NCI-H187 (cell line): ENCODE results near the gene FAM177B.
"Not testable (repeated sequence)": the region's sequence is repeated elsewhere in the genome, so short reads cannot be mapped to it uniquely, and the experiment has no call there.

Experiments
- DNase-seq, 2 experiments: peaks; one replicate each; lab custom pipeline; 2025; lab: John Stamatoyannopoulos, UW

FAM177B gene

DNA sequence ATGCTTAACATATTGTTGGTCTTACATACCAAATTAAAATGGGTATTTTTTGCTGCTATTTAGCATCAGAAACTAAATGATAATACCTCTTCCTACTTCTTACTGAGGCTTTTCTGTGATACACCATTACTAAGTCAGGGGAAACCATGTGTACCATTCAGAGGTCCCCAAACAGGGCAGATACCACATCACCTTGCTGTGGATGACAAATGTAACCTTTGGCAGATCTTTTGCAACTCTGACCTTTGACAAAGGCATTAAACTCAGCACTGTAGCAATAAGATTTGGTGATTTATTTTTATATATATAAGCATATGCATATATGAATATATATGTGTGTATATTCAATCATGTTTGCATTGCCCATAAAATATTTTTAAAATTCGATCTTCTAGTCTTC, 2.9 kb downstream of the FAM177B start:
- no peak for DNase-seq

DNA sequence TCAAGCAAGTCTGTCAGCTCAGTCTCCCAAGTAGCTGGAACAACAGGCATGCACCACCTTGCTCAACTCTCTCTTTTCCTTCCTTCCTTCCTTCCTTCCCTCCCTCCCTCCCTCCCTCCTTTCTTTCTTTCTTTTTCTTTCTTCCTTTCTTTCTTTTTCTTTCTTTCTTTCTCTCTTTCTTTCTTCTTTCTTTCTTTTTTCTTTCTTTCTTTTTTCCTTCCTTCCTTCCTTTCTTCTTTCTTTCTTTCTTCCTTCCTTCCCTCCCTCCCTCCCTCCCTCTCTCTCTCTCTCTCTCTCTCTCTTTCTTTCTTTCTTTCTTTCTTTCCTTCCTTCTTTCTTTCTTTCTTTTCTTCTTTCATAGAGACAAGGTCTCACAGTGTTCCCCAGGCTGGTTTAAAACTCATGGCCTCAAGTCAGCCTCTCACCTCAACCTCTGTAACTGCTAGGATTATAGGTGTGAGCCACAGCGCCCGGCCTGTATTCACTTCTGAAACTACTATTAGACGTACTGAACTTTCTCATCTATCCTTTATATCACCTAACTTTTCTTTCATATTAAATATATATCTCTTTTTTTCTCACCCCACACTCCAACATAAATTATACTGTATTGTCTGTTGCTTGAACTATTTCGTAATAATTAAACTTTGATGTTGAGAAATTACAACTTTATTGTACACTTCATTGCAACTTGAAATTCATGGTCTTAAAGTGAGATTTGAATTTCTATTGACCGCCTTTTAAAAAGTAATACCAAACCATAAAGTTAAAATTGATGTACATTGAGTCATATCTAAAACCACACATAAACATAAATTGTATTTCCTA, 4.8 kb downstream of the FAM177B start:
- DNase-seq: not testable (repeated sequence)

DNA sequence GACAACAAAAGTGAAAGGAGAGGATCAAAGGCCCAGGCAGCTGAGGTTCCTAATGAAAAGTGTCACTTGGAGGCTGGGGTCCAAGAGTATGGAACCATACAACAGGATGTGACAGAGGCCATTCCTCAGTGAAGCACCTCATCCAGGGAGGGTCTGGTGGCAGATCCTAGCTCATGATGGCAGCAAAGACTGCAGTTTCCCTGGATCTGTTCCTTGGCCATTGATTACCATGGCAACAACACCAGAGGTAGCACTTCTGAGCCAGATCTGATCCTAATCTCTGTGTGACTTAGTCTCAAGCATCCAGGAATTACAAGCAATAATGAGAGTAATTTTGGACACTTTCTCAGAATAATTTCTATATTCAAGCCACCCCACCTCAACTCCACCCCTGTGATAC, 12.9 kb downstream of the FAM177B start:
- no peak for DNase-seq

DNA sequence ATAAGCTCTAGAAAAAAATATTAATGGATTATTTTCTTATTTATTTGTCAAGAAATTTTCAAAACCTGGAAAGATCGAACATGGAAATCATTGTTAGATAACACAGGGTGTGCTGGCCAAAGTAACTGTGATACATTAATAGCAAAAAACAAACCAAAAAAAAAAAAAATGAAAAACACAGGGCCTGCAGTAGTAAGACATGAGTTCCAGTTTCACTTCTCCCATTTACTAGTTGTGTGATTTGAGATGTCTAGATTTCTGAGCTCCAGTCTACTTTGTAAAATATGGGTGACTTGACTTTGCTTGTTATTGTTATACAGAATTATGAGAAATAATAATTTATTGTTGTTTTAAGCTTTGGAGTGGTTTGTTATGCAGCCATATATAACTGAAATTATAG, 13.6 kb downstream of the FAM177B start:
- no peak for DNase-seq

DNA sequence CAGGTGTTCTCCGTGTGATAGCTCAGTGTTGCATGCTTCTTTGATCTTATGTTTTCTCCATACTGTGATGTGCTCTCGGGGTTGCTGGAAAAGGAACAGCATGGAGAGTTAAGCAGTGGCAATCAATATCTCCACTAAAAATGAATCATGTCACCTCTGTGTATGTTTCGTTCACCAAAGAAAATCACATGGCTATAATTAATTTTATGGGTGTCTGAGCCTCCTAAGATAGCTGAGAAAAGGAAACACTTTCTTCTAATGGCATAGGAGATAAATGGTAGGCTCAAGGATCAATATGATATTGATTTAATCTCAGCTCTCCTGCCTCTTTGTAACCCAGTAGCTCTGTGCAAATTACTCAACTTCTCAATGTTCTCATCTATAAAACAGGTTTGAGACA, 14.3 kb downstream of the FAM177B start:
- DNase-seq: no peak

DNA sequence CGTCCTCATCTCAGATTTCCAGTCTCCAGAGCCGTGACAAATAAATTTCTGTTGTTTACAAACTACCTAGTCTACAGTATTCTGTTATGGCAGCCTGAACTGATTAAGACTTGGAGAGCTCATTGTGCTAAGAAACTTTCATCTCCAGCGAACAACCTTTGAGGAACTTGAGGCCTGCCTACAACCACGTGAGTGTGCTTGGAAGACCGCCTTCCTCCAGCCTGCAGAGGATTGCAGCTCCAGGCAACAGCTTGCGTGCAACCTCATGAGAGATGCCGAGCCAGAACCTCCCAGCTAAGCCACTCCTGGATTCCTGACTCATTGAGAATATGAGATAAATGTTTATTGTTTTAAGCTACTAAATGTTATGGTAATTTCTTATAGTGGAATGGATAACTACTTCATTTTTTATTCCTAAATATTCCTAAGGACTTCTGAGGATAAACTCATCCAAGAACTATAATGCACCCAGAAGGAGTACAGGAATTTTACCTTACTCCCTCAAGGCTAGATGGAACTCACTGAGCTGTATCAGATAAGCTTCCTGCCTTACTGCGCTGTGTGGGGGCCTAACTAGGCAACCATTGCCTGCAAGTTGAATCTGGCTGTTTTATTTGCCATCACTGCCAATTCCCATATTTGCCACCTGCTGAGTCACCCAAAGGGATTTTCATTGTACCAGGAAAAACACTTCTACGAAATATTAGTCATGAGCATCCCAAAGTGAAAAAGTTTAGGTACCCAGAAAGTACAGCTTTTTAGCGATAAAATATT, 17.6 kb downstream of the FAM177B start:
- no peak for DNase-seq

DNA sequence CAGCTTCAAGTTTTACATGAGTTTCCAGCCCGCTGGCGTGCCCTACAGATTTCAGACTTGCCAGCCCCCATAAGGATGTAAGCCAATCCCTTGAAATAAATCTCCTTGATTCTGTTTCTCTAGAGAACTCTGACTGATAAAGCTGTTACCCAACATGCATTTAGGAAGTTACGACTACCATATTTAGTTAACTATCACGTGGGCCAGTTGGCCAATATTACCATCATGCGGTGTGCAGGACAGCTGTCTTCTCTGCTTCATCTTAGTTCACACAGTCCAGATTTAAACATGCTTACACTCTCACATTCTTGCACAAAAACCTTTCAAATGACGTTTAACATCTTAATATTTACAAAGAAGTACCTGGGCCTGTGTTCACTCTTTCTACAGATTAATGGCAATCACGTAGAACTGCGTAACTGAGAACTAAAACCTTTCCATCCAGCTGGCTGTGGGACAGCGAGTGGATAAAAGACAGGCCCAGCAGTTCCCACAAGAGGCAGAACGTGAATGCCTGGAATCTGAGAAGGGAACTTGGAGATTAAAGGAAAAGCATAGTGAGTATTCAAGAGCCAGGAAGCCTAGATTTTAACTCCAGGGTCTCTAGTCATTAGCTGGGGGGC, 20.8 kb downstream of the FAM177B start:
- DNase-seq: no peak

DNA sequence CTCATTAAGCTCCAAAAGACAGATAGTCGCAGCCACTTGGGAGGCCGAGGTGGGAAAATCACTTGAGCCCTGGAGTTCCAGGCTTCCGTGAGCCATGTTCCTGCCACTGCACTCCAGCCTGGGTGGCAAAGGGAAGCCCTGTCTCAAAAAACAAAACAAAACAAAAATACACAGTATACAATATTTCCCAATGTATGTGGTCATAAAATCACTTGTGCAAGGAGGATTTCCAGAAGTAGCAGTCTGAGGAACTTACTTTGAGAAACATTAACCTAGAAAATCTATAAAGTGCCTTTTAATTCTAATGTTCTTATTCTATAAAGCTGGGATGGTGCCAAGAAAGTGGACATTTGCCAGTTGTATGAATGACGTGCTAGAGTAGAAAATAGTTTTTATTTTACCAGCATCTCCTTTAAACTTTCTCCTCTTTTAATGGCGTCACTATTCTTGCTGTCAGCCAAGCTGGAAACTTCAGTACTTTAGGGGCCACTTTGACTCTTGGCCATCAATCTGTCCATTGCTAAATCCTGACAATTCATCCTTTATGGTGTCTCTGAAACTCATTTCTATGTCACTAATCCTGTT, 22.5 kb downstream of the FAM177B start:
- DNase-seq: no peak

DNA sequence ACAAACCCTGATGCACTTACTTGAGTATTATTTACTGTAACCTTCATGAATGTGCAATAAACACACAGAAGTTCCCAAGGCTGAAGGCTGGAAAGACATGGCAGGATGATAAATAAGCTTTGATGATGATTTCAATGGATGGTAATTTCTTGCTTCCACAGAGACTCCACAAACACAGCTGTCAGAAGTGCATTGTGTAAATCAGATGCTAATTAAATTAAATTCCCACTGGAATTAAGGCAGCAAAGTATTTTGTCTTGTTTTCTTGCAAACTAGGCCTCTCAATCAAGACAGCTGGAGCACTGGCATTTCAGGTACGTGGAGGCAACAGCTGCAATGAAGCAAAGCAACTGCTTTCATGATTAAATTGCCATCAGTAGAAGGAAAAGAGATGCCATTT, 24.1 kb downstream of the FAM177B start:
- no peak for DNase-seq

DNA sequence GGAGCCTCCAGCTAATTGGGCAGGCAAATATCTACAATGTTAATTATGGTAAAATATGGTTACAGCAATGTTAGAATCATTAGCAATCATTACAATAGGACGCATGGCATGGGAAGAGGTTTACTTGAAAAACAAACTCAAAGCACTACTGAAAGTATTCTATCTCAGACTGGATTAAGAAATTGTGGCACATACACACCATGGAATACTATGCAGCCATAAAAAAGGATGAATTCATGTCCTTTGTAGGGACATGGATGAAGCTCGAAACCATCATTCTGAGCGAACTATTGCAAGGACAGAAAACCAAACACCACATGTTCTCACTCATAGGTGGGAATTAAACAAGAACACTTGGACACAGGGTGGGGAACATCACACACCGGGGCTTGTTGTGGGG, 25.2 kb downstream of the FAM177B start:
- DNase-seq: not testable (repeated sequence)

DNA sequence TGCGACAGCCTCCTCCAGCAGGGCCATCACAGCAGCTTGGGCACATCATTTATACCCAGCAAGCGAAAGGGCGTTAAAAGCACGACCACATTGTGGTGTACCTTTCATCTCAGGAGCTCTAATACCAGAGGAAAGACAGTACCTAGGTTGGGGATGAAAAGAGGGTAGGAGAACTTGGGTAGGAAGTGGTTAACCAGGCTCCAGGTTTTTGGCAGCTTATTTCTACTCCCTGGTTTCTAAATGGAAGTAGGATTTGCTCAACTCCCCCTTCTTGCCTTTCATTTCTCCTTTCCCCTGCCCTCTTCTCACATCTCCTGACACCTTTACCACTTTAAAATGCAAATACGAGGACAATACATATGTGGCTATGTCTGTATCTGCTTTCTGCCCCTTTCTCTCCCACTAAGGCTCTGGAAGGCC, 30.2 kb downstream of the FAM177B start:
- no peak for DNase-seq

DNA sequence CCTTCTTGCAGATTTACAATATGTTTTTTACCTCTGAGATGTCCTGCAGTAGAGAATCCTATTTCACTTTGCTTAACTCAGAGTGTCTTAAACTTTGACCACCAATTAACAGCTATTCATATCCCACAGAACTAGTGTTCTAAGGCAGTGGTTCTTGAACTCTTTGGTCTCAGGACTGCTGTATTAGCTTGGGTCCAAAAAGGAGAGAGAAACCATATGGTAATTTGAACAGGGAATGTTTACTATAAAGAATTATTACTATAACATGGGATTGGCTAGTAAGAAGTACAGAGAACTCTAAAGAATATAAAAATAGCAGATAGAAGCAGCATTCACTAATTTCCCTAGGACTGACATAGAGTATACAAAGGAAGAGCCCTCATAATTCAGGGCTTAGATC, 31.6 kb downstream of the FAM177B start:
- no peak for DNase-seq

DNA sequence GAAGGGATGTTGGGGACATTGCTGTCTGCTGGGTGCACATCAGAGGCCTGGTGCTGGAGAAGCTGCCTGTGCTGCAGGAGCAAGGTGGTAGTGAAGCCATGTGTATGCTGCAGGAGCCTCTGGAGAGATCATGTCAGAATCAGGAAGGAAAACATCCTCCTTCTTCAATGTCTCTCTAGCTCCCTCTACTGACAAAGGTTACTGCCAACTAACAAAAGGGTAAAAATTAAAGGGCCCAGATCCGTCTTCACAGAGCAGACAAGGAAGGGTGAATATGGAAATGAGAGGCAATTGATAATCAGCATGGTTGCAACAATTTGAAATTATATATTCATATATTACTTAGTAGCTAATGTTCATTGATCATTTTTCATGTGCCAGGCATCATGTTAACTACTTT, 32.2 kb downstream of the FAM177B start:
- no peak for DNase-seq

DNA sequence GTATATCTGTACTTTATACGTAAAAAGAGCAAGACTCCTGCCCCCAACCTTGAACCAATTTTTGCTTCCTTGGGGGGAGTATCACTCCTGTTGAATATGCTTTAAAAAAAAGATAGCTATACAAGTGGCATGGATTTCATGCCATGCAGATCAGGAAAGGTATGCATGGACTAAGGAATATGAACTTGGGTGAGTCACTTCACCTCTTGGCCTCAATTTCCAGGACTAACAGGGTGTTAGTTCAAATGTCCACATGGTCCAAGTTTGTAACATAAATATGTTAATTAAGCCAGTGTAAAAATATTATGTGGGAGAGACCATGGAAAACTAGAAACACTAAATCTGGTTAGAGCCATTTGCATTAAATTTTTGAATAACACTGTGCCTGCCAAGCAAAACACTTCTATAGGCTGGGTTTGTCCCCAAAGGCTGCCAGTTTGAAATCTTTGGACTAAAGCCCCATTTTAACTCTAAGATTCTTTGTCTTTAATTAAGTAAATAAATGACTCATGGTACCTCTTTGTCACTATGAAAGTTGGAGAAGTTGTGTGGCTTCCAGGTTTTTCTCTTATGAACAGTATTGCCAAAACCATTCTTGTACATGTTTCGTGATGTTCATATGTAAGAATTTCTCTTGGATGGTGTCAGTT, 33.1 kb downstream of the FAM177B start:
- DNase-seq: no peak

DNA sequence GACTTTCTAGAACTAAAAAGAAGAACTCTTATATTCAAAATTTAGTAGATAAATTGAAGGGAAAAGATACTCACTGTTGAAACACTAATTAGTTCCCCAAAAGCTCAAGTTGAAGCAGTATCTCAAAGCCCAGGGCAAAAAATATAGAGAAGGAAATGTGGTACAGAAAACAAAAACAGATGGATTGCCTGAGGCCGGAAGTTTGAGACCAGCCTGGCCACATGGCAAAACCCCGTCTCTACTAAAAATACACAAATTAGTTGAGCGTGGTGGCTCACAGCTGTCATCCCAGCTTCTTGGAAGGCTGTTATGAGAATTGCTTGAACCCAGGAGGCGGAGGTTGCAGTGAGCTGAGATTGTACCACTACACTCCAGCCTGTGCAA, 36.0 kb downstream of the FAM177B start:
- no peak for DNase-seq

DNA sequence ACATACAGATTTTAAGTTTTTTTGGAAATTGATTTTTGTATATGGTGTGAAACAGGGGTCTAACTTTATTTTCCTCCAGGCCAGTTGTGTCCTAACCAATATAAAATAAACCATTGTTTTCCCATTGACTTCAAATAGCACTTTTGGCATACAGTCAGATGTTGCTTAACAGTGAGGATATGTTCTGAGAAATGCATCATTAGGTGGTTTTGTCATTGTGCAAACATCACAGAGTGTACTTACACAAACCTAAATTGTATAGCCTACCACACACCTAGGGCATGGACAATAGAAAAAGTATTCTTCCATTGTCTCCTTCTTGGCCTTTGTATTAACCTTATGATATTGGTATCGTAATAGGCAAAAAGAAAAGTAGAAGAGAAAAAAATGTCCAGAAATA, 40.5 kb downstream of the FAM177B start:
- no peak for DNase-seq

DNA sequence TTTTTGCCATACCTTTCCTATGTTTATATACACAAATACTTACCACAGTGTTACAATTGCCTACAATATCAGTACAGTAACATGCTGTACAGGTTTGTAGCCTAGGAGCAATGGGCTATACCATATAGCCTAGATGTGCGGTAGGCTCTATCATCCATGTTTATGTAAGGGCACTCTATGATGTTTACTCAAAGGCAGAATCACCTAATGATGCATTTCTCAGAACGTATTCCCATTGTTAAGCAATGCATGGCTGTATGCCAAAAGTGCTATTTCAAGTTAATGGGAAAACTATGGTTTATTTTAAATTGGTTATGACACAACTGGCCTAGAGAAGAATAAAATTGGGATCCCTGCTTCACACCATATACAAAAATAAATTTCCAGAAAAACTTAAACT, 41.0 kb downstream of the FAM177B start:
- DNase-seq: no peak

DNA sequence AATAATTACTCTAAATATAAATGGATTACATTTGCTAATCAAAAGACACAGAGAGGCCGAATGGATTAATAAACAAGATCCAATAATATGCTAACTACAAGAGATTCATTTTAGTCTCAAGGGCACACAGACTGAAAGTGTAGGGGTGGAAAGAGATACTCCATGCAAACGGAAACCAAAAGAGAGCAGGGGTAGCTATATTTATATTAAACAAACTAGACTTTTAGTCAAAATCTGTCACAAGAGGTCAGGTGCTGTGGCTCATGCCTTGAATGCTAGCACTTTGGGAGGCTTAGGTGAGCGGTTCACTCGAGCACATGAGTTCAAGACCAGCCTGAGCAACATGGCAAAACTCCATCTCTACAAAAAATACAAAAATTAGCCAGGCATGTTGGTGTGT, 44.2 kb downstream of the FAM177B start:
- DNase-seq: no peak

DNA sequence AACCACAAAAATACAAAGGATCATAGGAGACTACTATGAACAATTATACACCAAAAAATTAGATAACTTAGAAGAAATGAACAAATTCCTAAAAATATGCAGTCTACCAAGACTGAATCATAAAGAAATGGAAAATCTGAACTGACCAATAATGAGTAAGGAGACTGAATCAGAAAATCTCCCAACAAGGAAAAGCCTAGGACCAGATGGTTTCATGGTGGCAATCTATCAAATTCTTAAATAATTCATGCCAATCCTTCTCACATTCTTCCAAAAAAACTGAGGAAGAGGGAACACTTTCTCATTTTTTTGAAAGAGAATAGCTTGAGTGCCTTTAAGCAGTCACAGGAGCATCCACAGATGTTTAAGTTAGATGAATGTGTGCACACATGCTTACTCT, 46.0 kb downstream of the FAM177B start:
- no peak for DNase-seq

DNA sequence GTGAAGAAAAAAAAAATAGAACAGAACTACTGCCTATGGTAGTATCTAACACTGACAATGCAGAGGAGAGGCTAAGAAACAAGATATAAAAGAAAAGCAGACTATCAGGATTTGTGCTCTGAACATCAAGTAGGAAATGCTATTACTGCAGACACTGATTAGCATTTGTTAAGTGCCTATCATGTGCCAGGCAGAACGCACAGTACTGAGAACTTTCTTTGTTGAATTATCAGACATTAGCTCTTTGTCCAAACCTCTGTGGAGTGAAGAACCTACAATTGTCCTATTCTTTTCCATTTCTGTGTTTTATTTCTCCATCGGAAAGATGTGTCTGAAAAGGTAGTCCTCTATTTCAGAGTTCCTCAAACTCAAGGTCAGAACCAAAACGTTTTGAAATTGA, 47.4 kb downstream of the FAM177B start:
- no peak for DNase-seq

DNA sequence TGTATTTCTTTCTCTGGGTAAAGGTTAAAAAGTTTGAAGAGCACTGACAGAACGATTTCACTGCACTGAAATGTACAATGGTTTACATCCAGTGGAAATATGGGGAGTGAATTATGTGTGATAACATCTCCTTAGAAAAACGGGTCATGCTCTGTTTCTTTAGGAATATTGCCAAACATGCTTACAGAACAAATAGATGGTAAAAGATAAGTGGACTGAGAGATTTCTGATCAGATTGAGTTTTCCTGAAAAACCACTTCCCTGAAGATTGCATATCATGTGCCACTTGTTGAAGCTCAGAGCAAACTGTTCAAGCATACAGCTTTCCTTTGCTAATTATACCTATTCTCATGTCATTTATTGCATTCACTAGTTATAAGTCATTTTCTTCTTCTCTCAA, 47.9 kb downstream of the FAM177B start:
- DNase-seq: no peak

DNA sequence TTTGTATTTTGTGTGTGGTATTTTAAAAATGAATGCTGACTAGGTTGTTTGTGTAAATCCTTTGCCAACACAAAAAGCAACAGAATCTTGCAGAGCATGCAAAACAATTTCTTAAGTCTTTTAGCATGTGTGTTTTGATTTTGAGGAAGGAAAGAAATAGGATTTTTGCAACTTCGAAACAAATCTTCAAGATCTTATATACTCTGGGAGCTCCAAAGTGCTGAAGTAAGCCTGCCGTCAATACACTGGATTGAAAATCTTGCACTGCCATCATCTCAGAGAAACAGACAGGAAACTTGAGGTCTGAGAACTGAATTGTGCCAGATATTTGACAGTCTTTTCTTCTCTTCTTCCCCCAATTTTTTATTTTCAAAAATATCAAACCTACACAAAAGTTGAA, 48.5 kb downstream of the FAM177B start:
- DNase-seq: no peak
